Measurements from ENCODE around the gene ARPC1A.

- TF ChIP-seq CTCF (IDR thresholded peaks at IDR 0.05), result peak; percentile 9 to 55
- no peak for TF ChIP-seq POLR2A (IDR thresholded peaks at IDR 0.05)
Observed at GRCh38 chr7:99365318-99366141, 39.8 kb downstream of the ARPC1A start.

Data from suprapubic skin (tissue), 3 donors.